ENCODE results near the gene HSD17B10.

DNA sequence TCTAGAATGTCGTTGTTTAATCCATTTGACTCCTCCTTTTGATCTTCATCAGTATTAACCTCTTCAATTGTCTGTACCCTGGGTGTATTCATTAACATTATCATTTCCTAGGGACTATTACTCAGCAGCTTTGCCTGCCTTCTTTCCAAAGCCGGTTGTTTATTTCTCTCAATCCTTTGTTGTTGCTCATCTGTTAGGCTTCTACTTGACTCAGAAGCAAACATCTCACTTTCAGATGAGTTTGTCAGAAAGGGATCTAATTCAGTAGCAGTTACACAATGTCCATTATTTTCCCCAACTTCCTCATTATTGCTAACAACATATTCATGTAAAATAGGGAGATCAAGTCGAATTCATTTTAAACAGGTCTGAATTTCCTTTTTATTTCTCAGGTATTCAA is 22.1 kb upstream of the HSD17B10 start:
- TF ChIP-seq, protein P1, sequence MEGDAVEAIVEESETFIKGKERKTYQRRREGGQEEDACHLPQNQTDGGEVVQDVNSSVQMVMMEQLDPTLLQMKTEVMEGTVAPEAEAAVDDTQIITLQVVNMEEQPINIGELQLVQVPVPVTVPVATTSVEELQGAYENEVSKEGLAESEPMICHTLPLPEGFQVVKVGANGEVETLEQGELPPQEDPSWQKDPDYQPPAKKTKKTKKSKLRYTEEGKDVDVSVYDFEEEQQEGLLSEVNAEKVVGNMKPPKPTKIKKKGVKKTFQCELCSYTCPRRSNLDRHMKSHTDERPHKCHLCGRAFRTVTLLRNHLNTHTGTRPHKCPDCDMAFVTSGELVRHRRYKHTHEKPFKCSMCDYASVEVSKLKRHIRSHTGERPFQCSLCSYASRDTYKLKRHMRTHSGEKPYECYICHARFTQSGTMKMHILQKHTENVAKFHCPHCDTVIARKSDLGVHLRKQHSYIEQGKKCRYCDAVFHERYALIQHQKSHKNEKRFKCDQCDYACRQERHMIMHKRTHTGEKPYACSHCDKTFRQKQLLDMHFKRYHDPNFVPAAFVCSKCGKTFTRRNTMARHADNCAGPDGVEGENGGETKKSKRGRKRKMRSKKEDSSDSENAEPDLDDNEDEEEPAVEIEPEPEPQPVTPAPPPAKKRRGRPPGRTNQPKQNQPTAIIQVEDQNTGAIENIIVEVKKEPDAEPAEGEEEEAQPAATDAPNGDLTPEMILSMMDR (IDR thresholded peaks at IDR 0.05; ENCODE audit: low read depth, low read length): no peak
- TF ChIP-seq, protein P2, sequence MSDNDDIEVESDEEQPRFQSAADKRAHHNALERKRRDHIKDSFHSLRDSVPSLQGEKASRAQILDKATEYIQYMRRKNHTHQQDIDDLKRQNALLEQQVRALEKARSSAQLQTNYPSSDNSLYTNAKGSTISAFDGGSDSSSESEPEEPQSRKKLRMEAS (IDR thresholded peaks at IDR 0.05; ENCODE audit: low read depth, low read length): no peak
- TF ChIP-seq POLR2A (IDR thresholded peaks at IDR 0.05; ENCODE audit: extremely low read depth, insufficient read length): no peak
- TF ChIP-seq MYC (IDR thresholded peaks at IDR 0.05; ENCODE audit: low read depth, low read length): no peak

Data from NB4 (cell line).